Measurements from ENCODE around the gene ZNF688. TPM values are rescaled to one million over a fixed set of nuclear protein-coding genes. Genes with fewer than 3 reads are reported as not detected.

ZNF688 gene
- 10 to 100 TPM; 10.4 to 31.2 (median 15.4) TPM for total RNA-seq
- 10 to 100 TPM; 10.3 to 16.1 TPM for polyA plus RNA-seq
- long read RNA-seq, donor 1, partial matches to known transcripts, result 0 of 10 reads
- long read RNA-seq, donor 1, other reads (novel, unspliced or antisense), result 8 of 10 reads
- long read RNA-seq, donor 2, partial matches to known transcripts, result 0 of 1 reads
- long read RNA-seq, donor 2, other reads (novel, unspliced or antisense), result 0 of 1 reads
- long read RNA-seq, donor 3, transcript ZNF688-201 (3 exons, 2,506 nt), result major isoform, 12 of 30 reads
- long read RNA-seq, donor 3, partial matches to known transcripts, result 0 of 30 reads
- long read RNA-seq, donor 3, other reads (novel, unspliced or antisense), result 16 of 30 reads

DNA sequence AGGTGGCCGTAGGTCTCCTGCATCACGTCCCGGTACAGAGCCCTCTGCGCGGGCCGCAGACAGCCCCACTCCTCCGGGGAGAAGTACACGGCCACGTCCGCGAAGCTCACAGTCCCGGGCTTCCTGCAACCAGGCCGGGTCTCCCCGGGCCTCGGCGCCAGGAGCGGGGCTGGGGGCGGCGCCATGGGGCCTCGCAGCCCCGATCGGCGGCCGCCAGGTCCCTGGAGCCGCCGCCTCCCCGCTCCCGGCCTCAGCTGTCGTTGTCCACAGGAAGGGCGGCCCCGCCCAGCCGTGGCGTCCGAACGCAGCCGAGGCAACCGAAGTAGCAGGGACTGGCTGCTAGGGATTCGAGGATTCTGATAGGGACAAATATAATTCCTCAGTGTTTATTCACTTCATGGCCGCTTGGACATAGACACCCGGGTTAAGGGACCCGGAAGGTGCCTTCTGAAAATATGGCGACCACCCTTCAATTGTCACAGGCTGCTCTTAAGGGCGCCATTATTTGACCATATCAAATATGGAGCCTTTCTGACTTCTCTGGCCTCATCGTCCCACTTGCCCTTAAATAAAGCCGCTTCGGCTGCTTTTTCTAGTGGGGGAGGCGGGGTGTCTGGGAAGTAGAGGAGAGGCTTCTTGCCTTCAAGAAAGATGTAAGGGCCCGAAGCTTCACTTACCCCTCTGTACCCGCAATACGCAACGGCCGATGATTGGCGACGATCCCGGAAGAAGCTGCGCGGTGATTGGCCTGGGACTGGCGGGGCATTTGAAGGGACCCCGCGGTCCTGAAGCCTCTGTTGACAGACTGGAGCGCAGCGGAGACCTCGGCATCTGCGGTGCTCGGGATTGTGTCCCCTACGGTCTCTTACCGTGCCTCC is at the start of gene ZNF688:
TSS of gene ZNF688 (minus strand) at position 270 of the 878 bp plus-strand sequence. CDS start at position 185, 85 bp downstream.
- TF ChIP-seq EP300 (IDR thresholded peaks at IDR 0.05), result no peak
- TF ChIP-seq POLR2A (IDR thresholded peaks at IDR 0.05), result peak; percentile 66
- TF ChIP-seq, protein P1, sequence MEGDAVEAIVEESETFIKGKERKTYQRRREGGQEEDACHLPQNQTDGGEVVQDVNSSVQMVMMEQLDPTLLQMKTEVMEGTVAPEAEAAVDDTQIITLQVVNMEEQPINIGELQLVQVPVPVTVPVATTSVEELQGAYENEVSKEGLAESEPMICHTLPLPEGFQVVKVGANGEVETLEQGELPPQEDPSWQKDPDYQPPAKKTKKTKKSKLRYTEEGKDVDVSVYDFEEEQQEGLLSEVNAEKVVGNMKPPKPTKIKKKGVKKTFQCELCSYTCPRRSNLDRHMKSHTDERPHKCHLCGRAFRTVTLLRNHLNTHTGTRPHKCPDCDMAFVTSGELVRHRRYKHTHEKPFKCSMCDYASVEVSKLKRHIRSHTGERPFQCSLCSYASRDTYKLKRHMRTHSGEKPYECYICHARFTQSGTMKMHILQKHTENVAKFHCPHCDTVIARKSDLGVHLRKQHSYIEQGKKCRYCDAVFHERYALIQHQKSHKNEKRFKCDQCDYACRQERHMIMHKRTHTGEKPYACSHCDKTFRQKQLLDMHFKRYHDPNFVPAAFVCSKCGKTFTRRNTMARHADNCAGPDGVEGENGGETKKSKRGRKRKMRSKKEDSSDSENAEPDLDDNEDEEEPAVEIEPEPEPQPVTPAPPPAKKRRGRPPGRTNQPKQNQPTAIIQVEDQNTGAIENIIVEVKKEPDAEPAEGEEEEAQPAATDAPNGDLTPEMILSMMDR (IDR thresholded peaks at IDR 0.05), result peak in 1 of 3 donors; percentile 22
- DNase-seq, result peak; percentile 95 to 97 (median 96)
- Histone ChIP-seq H3K27ac (peak within 1 kb of the TSS; percentile 90 to 98), H3K27me3 (no peaks in the 10 kb centered on the region), H3K4me3 (peak within 1 kb of the TSS; percentile 91), H3K9me3 (no peaks in the 10 kb centered on the region), H3K36me3 (no peaks in the 10 kb centered on the region), H3K4me1 (ENCODE audit: insufficient read depth) (peaks cover 10% of the 10 kb centered on the region)
- intact Hi-C loops (cut with DNase I), result loop anchor here in 1 of 4 donors (5.0 kb wide), 1 partner anchor 131 kb away; no protein-coding TSS in a partner anchor
- 0 to 1% (median 0%) methylated on average over 49 to 67 of the region's 67 CpGs for WGBS, 3 donors

DNA sequence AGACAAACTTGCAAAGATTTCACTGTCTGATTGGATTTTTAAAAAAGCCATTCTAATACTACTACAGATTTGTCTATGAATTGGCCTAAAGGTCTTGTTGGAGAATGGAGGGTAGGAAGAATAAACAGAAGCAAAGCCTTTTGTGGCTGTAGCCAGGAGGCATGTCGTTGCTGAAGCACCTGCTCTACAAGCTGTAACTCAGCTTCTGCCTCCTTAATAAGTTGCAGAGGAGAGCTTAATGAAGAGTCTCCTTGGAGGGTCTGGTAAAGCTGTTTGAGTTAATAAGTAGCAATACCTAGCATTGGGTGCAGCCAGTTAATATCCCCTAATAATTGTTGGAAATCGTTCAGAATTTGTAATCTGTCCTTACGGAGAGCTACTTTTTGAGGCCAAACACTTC is 48.7 kb upstream of the ZNF688 start:
- Histone ChIP-seq H3K36me3 (no peaks in the 10 kb centered on the region), H3K9me3 (no peaks in the 10 kb centered on the region), H3K27me3 (no peaks in the 10 kb centered on the region), H3K4me3 (no peak overlapping the region), H3K4me1 (ENCODE audit: insufficient read depth) (no peaks in the 10 kb centered on the region), H3K27ac (no peak overlapping the region)
- no peak for TF ChIP-seq POLR2A (IDR thresholded peaks at IDR 0.05)
- TF ChIP-seq EP300 (IDR thresholded peaks at IDR 0.05), result no peak
- TF ChIP-seq, protein P1 (IDR thresholded peaks at IDR 0.05), result no peak
- no peak for DNase-seq
- intact Hi-C loops (cut with DNase I), result loop anchor here in 1 of 4 donors (10.0 kb wide), 1 partner anchor 195 kb away; no protein-coding TSS in a partner anchor
- 43 to 65% (median 59%) methylated on average over 3 of the region's 3 CpGs for WGBS, 3 donors

DNA sequence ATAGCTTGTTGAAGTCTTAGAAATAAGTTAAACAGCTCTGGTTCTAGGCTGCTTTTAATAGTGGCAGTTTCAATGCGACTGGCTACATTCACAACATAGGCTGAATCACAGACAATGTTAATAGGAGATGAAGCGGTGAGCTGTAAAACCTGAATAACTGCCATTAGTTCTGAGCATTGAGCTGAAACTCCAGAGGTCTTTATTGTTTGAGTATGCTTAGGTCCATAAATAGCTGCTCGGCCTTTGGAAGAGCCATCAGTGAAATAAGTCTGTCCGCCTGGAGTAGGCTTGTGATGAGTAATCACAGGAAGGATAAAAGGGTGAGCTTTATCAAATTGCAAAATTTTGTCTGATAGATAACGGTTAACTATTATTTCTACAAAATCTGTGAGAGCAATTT is 48.1 kb upstream of the ZNF688 start:
- DNase-seq, result no peak
- Histone ChIP-seq H3K27ac (no peak overlapping the region), H3K4me3 (no peak overlapping the region), H3K4me1 (ENCODE audit: insufficient read depth) (no peaks in the 10 kb centered on the region), H3K27me3 (no peaks in the 10 kb centered on the region), H3K9me3 (no peaks in the 10 kb centered on the region), H3K36me3 (no peaks in the 10 kb centered on the region)
- intact Hi-C loops (cut with DNase I), result loop anchor here in 1 of 4 donors (10.0 kb wide), 1 partner anchor 195 kb away; no protein-coding TSS in a partner anchor
- WGBS, 3 donors, result 85 to 88% (median 86%) methylated on average over 5 of the region's 5 CpGs
- TF ChIP-seq POLR2A (IDR thresholded peaks at IDR 0.05) (no peak), EP300 (IDR thresholded peaks at IDR 0.05) (no peak)
- TF ChIP-seq, protein P1 (IDR thresholded peaks at IDR 0.05), result no peak

DNA sequence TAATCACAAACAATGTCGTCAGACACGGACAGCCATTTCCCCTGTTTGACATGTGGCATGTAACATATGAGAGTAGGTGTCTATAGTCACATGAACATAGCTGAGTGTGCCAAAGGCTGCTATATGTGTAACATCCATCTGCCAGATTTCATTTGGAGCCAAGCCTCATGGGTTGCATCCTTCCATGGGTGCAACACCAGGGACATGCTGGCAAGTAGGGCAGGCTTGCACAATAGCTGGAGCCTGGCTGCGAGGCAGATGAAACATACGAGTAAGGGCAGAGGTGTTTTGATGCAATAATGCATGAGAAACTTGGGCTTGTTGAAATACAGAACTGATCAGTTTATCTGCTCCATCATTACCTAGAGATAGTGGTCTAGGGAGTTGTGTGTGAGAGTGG is 47.7 kb upstream of the ZNF688 start:
- no peaks in the 10 kb centered on the region for H3K4me1 ChIP-seq (ENCODE audit: insufficient read depth)
- no peak overlapping the region for H3K27ac ChIP-seq
- H3K27me3 ChIP-seq, result no peaks in the 10 kb centered on the region
- H3K4me3 ChIP-seq, result no peak overlapping the region
- no peak for TF ChIP-seq EP300 (IDR thresholded peaks at IDR 0.05)
- no peak for TF ChIP-seq POLR2A (IDR thresholded peaks at IDR 0.05)
- TF ChIP-seq, protein P1 (IDR thresholded peaks at IDR 0.05), result no peak
- DNase-seq, result no peak
- H3K36me3 ChIP-seq, result no peaks in the 10 kb centered on the region
- intact Hi-C loops (cut with DNase I), result no loop called here
- no peaks in the 10 kb centered on the region for H3K9me3 ChIP-seq
- WGBS, 3 donors, result 84 to 85% (median 84%) methylated on average over 4 of the region's 4 CpGs
